ENCODE results near the gene SLC1A1.

The SLC1A1 gene

DNA sequence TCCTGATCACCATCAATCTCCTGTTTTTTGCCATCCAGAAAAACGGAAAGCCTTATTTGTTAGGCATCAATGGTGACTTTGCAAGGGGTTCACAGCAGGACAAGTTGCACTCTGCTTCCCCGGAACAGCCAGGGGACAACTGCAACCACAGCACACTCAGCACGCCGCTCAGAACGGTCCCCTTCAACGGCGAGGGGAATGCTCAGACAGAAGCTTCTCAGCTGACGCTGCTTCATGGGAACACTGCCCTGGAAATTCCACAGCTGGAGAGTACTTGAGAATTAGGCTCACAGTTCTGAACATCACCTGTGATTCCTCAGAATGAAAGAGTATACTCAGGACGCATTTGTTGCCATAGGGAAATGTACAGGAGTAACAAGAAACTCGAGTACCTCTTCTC, 131.7 kb downstream of the SLC1A1 start:
- DNase-seq, result no peak

DNA sequence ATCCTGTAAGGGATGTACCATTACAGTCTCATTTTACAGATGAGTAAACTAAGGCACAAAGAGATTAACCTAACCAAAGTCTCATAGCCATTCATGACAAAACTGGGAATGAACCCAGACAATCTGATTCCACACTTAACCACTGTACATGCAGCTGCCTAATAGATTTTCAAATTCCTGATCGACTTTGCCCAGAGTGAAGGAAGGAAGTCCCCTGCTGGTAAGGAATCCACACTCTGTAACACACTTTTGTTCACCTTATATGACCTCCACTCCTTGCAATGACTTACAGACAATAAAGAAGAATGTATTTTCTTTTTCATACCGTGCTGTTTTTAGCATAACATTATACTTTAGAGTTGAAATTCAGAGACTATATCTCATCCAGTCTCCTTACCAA, 140.6 kb downstream of the SLC1A1 start:
- DNase-seq, result no peak

Data from NCI-H748 treated with DMSO at 0.1 percent for 48 hours (cell line).